GM18873 (cell line): ENCODE results near the gene SERPINA3.
"Not testable (repeated sequence)": the region's sequence is repeated elsewhere in the genome, so short reads cannot be mapped to it uniquely, and the experiment has no call there.

ENCODE experiments used
- ATAC-seq: cut with Tn5 transposase; IDR thresholded peaks from one replicate; pipeline ENCODE4 v1.9.1; 2021; ENCODE audit warnings: mild to moderate bottlenecking, moderate library complexity, moderate number of reproducible peaks; ENCODE audit not compliant: unreplicated experiment, low FRiP score

SERPINA3 gene

GRCh38 chr14:94631050-94631449 is 18.9 kb downstream of the SERPINA3 start:
- ATAC-seq, result no peak

GRCh38 chr14:94631536-94632304 is 19.5 kb downstream of the SERPINA3 start:
- ATAC-seq, result no peak

- ATAC-seq, result no peak
Measured at GRCh38 chr14:94632305-94632590, 20.1 kb downstream of the SERPINA3 start.

- ATAC-seq, result no peak
Measured at GRCh38 chr14:94633121-94633520, 20.9 kb downstream of the SERPINA3 start.

- ATAC-seq, result no peak
Measured at GRCh38 chr14:94635154-94635553, 23.0 kb downstream of the SERPINA3 start.

GRCh38 chr14:94636744-94637412 is 24.7 kb downstream of the SERPINA3 start:
- no peak for ATAC-seq

- not testable (repeated sequence) for ATAC-seq
Measured at GRCh38 chr14:94637814-94638213, 25.6 kb downstream of the SERPINA3 start.

GRCh38 chr14:94638339-94638738 is 26.1 kb downstream of the SERPINA3 start:
- no peak for ATAC-seq

- no peak for ATAC-seq
Measured at GRCh38 chr14:94638961-94639817, 27.0 kb downstream of the SERPINA3 start.

GRCh38 chr14:94640721-94641631 is 28.8 kb downstream of the SERPINA3 start:
- no peak for ATAC-seq

- no peak for ATAC-seq
Measured at GRCh38 chr14:94641632-94641955, 29.4 kb downstream of the SERPINA3 start.

GRCh38 chr14:94643316-94644101 is 31.3 kb downstream of the SERPINA3 start:
- no peak for ATAC-seq

- ATAC-seq, result no peak
Measured at GRCh38 chr14:94644102-94644535, 31.9 kb downstream of the SERPINA3 start.

- ATAC-seq, result no peak
Measured at GRCh38 chr14:94646066-94646465, 33.9 kb downstream of the SERPINA3 start.

GRCh38 chr14:94646481-94646880 is 34.3 kb downstream of the SERPINA3 start:
- no peak for ATAC-seq

- ATAC-seq, result no peak
Measured at GRCh38 chr14:94648801-94649200, 36.6 kb downstream of the SERPINA3 start.

- ATAC-seq, result no peak
Measured at GRCh38 chr14:94649543-94650443, 37.6 kb downstream of the SERPINA3 start.

- no peak for ATAC-seq
Measured at GRCh38 chr14:94650444-94650775, 38.2 kb downstream of the SERPINA3 start.
